GM21619 (cell line): ENCODE measurements around the gene RAB32.

Experiments used
- ATAC-seq: cut with Tn5 transposase; IDR thresholded peaks from one replicate; pipeline ENCODE4 v1.9.1; 2021; ENCODE audit not compliant: unreplicated experiment

The RAB32 gene

DNA sequence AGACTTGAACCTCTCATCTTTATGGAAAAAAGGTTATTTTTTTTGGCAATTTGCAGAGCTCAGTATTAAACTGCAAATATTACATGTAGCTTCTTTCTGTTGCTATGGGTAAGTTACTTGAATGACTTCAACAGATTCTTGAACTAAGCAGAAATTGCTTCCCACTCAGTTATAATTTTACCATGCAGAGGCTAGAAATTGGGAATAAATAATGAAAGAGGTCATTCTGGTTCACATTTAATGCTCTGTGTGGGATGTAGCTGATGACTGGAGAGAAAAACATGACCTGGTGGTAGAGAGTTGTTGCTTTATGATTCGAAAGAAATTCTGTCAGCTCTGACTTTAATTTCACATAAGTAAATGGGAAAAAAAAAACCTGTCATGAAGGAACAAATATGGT is 38.3 kb downstream of the RAB32 start:
- ATAC-seq = no peak

- ATAC-seq = no peak
These were observed 39.2 kb downstream of the RAB32 start for GRCh38 chr6:146582857-146583256.

- no peak for ATAC-seq
These were observed 40.3 kb downstream of the RAB32 start for GRCh38 chr6:146583966-146584365.

- ATAC-seq = no peak
These were observed 43.8 kb downstream of the RAB32 start for GRCh38 chr6:146587459-146587858.

GRCh38 chr6:146590492-146590891 is 46.9 kb downstream of the RAB32 start:
- no peak for ATAC-seq

GRCh38 chr6:146592451-146592850 is 48.8 kb downstream of the RAB32 start:
- ATAC-seq = no peak

DNA sequence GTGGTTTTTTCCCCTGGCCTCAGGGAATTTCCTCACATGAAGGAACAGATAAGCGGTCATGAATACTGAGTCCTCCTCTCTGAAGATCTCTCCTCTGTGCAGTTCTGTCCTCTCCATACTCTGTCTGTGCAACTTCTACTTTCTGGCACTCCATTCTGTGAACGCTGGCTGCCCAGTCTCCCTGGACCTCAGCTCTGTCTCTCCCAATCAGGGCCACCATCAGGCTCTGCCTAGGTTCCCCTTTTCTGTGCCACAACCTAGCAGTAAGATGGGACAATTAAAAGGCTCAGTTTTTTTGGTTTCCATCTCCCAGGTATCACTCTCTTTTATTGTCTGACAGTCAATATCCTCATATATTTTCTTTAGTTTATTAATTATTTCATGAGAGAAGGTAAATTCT is 50.4 kb downstream of the RAB32 start:
- ATAC-seq = no peak

DNA sequence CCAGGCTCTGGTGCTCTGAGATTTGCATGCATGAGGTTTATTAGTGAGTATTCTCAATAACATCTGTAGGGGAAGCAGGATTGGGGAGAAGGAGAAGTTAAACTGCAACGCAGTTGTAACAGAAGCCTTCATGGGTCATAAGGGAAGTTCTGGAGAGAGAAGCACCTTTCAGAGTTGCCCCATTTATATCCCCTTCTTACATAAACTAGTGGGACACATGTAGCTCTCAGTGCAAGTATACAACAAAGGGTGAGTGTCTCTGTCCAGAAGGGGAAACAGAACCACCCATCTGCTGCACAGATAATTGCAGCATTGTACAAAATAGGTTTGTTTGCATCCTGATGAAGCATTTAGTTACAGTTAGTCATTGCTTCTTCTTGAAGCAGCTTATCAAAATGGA is 50.9 kb downstream of the RAB32 start:
- no peak for ATAC-seq

DNA sequence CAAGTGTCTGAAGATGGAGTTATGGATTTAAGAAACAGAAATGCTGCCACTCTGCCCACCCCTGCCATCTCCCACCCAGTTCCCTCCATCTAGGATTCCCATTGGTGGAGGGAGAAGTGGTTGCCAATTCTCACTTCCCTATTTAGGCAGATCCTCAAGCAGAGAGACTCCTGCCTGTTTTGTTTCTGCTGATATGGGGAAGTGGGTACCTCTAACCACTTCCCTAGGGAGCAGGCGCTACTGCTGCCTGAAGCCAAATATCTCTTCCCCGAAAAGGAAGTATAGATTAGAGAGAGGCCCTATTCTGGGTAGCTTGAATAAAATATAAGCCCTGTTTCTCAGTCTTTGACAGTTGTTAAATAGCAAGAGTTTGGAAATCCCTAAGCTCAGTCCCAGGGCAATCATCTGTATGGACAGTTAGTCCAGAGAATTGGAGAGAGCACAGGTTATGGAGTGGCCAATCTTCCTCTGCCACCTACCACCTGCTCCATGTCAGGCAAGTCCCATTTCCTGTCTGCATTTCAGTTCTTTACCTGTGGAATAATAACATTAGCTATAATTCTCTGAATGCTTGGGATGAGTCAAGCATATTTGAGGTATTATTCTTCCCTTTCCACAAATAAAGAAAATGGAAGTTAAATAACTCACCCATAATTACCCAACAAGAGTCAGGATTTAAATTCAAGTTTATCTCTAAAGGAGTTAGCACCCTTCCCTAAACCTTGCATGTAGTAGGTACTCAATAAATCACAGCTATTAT is 52.5 kb downstream of the RAB32 start:
- ATAC-seq = no peak

- no peak for ATAC-seq
These were observed 55.3 kb downstream of the RAB32 start, which contains the start of gene ADGB for GRCh38 chr6:146598772-146599405. TSS of gene ADGB (plus strand) at chr6:146598972. CDS start at chr6:146599041, 69 bp downstream.

GRCh38 chr6:146601352-146601751 is 57.7 kb downstream of the RAB32 start:
- no peak for ATAC-seq

DNA sequence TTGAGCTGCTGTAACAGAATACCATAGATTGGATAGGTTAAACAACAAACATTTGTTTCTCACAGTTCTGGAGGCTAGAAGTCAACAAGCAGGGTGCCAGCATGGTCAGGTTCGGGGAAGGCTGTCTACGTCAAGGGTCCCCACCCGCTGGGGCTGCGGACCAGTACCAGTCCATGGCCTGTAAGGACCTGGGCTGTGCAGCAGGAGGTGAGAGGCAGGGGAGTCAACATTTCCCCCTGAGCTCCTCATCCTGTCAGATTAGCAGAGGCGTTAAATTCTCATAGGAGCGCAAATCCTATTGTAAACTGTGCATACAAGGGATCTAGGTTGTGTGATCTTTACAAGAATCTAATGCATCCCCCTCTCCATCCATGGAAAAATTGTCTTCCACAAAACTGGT is 58.9 kb downstream of the RAB32 start:
- no peak for ATAC-seq
